ACHN (cell line): ENCODE data around the gene SLC6A20.

ENCODE experiments used
- DNase-seq: peaks from one replicate; pipeline ENCODE4 v3.0.0-alpha.2; 2015
- in situ Hi-C: cut with HindIII; loops from 2 replicates; pipeline ENCODE4 v1.10.0; 2017; ENCODE audit warnings: low sequenced_read_pairs, low pct_ligation_motif_present, low pct_unique_long_range_greater_than_20kb

The SLC6A20 gene

GRCh38 chr3:45803252-45803935 lies 7.1 kb upstream of the SLC6A20 start:
- in situ Hi-C loops, result no loop called here
- DNase-seq, result no peak

GRCh38 chr3:45802146-45802545 lies 5.8 kb upstream of the SLC6A20 start:
- DNase-seq, result no peak
- in situ Hi-C loops, result no loop called here

GRCh38 chr3:45800611-45801010 lies 4.3 kb upstream of the SLC6A20 start:
- DNase-seq, result no peak
- in situ Hi-C loops, result no loop called here

- in situ Hi-C loops, result no loop called here
- no peak for DNase-seq
Measured at GRCh38 chr3:45799586-45799985, 3.2 kb upstream of the SLC6A20 start.

GRCh38 chr3:45798034-45798433 lies 1.7 kb upstream of the SLC6A20 start:
- in situ Hi-C loops, result no loop called here
- no peak for DNase-seq

GRCh38 chr3:45796902-45797637 lies 734 bp upstream of the SLC6A20 start:
- in situ Hi-C loops, result no loop called here
- DNase-seq, result no peak

GRCh38 chr3:45795509-45795881 lies 841 bp downstream of the SLC6A20 start:
- no peak for DNase-seq
- in situ Hi-C loops, result no loop called here

- in situ Hi-C loops, result no loop called here
- DNase-seq, result no peak
Measured at GRCh38 chr3:45794660-45795059, 1.7 kb downstream of the SLC6A20 start.

- no peak for DNase-seq
- in situ Hi-C loops, result no loop called here
Measured at GRCh38 chr3:45794177-45794560, 2.2 kb downstream of the SLC6A20 start.

- in situ Hi-C loops, result no loop called here
- no peak for DNase-seq
Measured at GRCh38 chr3:45793482-45794176, 2.7 kb downstream of the SLC6A20 start.

- in situ Hi-C loops, result no loop called here
Measured at GRCh38 chr3:45792516-45793172, 3.7 kb downstream of the SLC6A20 start.

GRCh38 chr3:45792036-45792435 lies 4.3 kb downstream of the SLC6A20 start:
- no peak for DNase-seq
- in situ Hi-C loops, result no loop called here

More at GRCh38 chr3:45792516-45793172, 3.7 kb downstream of the SLC6A20 start:
- no peak for DNase-seq

- no peak for DNase-seq
- in situ Hi-C loops, result no loop called here
Measured at GRCh38 chr3:45790596-45790995, 5.7 kb downstream of the SLC6A20 start.

GRCh38 chr3:45789235-45789812 lies 7.0 kb downstream of the SLC6A20 start:
- in situ Hi-C loops, result no loop called here
- DNase-seq, result no peak

GRCh38 chr3:45787551-45787950 lies 8.8 kb downstream of the SLC6A20 start:
- no peak for DNase-seq
- in situ Hi-C loops, result no loop called here

- in situ Hi-C loops, result no loop called here
- no peak for DNase-seq
Measured at GRCh38 chr3:45786801-45787495, 9.4 kb downstream of the SLC6A20 start.

GRCh38 chr3:45785605-45786150 lies 10.7 kb downstream of the SLC6A20 start:
- DNase-seq, result no peak
- in situ Hi-C loops, result no loop called here

GRCh38 chr3:45783667-45784066 lies 12.7 kb downstream of the SLC6A20 start:
- in situ Hi-C loops, result no loop called here
- no peak for DNase-seq
